H7 (cell line): ENCODE measurements around the gene CAPN8. TPM values are rescaled to one million over a fixed set of nuclear protein-coding genes. Genes with fewer than 3 reads are reported as not detected.

ENCODE experiments used
- DNase-seq: peaks from one replicate; pipeline ENCODE4 v3.0.0; 2012
- H3K27me3 ChIP-seq: 2 replicates; pipeline ENCODE4 v1.6.0; 2011; ENCODE audit warnings: mild to moderate bottlenecking, low read length; ENCODE audit not compliant: control insufficient read depth, insufficient read depth
- H3K36me3 ChIP-seq: replicated peaks from 2 replicates; pipeline ENCODE4 v1.5.1; 2011; ENCODE audit warnings: low read length; ENCODE audit not compliant: control insufficient read depth, insufficient read depth
- H3K4me3 ChIP-seq: 2 replicates; pipeline ENCODE4 v1.5.1; 2011; ENCODE audit warnings: low read depth, mild to moderate bottlenecking, control low read depth, low read length, moderate library complexity; ENCODE audit not compliant: insufficient read depth
- total RNA-seq: library from RNA; depleted of rRNA; stranded (reverse); fragments of >200 nt; shearing (Covaris generic); gene quantifications from 2 replicates; pipeline ENCODE4 v1.2.3, GENCODE V29; 2014

Gene CAPN8
- total RNA-seq, 1 experiment from 2014 or later, result not detected

GRCh38 chr1:223707256-223708000, 41.9 kb upstream of the CAPN8 start:
- no peak for DNase-seq
- no peaks in the 10 kb centered on the region for H3K36me3 ChIP-seq
- no peak overlapping the region for H3K4me3 ChIP-seq
- 0 out of 2 replicates have a peak, but pooled peaks cover 2% of the 10 kb centered on the region for H3K27me3 ChIP-seq

DNA sequence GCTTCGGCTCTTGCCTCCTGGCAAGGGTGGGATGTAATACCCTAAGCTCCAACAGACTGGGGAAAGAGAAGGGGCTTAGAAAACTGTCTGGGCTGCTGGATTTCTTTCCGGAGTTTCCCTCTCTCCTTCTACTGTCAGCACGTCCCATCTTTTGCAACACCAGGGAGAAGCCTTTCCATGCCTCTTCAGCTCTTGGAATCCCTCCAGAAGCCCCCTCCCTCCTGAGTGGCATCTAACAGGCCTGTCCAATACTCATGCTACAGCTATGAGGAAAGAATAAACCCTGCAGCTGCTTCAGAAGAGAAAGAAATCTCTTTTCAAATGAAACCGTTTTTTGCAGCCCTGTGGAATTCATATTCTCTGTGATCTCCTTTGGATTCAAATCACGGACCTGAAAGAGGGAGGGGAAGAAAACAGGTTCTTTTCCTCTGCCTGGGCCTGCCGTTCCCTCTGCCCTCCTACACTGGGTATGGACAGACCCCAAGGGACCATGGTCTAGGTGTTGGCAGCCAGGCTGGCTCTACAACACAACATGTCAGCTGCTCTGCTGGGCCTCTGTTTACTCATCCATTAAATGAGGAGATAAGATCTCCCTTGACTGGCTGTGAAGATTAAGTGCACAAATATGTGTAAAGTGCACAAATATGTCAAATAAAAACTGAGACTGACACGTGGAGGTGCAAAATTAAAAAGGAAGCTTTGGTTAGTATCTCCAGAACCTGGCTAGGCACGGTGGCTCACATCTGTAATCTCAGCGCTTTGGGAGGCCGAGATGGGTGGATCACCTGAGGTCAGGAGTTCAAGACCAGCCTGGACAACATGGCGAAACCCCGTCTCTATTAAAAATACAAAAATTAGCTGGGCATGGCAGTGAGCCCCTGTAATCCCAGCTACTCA, 40.8 kb upstream of the CAPN8 start:
- DNase-seq, result no peak
- H3K27me3 ChIP-seq, result no peaks in the 10 kb centered on the region
- H3K36me3 ChIP-seq, result no peaks in the 10 kb centered on the region
- no peak overlapping the region for H3K4me3 ChIP-seq

DNA sequence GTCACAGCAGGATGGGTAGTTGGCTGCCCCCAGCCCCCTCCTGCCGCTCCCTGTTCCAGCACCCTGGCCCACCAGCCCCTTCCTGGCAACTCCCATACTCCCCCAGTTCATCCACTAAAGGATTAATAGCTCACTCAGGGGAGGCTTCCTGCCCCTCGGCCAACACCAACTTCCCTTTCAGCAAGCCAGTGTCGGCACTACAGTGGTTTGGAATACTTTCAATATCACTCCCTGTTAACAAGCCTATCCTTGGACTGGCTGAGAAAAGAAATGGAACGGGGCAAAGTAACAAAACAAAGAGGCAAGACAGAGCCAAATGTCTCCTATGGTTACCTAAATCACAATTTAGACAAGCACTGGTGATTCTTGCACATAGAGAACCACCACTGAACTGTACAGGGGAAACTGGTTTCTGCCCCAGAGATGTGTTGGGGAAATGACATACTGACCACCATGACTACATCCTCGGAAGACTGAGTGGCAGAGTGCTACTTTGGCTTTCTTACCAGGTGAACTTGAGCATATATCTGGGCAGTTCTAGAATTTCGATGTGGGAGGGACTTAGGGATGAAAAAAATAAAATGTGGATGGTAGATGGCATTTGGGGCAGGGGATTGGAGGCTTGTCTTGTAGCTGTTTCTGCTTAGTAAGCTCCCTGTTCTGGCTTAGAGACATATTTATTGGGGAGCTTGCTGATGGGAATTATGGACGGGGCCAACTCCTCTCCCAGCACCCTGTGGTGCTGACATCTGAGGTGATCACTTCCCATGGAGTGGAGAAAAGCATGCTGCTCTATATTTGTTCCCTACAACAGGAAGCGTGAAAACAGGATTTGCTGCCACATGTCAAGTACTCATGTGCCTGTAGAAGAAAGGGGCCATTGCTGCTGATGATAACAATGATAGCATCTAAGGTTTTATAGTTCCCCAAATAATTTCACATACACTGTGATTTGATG, 39.7 kb upstream of the CAPN8 start:
- Histone ChIP-seq H3K36me3 (no peaks in the 10 kb centered on the region), H3K27me3 (no peaks in the 10 kb centered on the region), H3K4me3 (no peak overlapping the region)
- DNase-seq, result no peak

- H3K36me3 ChIP-seq, result no peaks in the 10 kb centered on the region
- DNase-seq, result no peak
- H3K4me3 ChIP-seq, result no peak overlapping the region
- no peaks in the 10 kb centered on the region for H3K27me3 ChIP-seq
These were observed 38.1 kb upstream of the CAPN8 start for GRCh38 chr1:223703668-223704013.

GRCh38 chr1:223702735-223703667, 37.5 kb upstream of the CAPN8 start:
- H3K27me3 ChIP-seq, result no peaks in the 10 kb centered on the region
- no peak overlapping the region for H3K4me3 ChIP-seq
- H3K36me3 ChIP-seq, result no peaks in the 10 kb centered on the region
- DNase-seq, result no peak

DNA sequence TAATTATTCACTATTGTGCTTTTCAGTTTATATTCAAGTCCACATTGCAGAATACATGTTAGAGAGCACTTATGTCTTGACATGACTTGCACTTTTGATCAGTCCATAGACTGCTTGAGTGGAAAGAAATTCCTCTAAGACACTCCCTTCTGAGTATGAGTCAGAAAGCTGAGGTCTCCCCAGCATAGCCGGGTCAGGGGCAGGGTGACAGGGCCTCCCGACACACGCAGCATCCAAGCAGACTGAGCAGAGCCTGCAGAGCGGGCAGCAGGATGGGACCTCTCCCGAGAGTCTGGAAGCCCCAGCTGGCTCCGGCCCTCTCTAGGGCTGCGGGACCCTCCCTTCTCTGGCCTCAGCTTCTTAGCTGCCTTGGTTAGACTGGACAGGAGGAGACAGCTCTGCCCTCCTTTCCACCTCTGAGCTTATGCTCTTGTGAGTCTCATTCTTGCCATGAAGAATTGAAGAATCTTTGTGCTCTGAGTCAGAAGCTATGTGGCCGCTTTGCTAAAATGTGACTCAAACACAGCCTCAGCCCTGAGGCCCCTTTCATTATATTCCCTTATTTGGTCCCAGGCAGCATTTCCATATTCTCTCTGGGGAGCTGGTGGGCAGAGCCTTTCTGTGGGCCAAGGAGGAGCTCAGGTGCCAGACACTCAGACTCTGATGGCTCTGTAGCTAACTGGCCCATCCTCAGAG, 35.6 kb upstream of the CAPN8 start:
- peak; percentile 39 for DNase-seq
- Histone ChIP-seq H3K36me3 (no peaks in the 10 kb centered on the region), H3K4me3 (no peak overlapping the region), H3K27me3 (no peaks in the 10 kb centered on the region)

- DNase-seq, result no peak
- Histone ChIP-seq H3K27me3 (no peaks in the 10 kb centered on the region), H3K36me3 (no peaks in the 10 kb centered on the region), H3K4me3 (no peak overlapping the region)
These were observed 35.0 kb upstream of the CAPN8 start for GRCh38 chr1:223700388-223700918.

DNA sequence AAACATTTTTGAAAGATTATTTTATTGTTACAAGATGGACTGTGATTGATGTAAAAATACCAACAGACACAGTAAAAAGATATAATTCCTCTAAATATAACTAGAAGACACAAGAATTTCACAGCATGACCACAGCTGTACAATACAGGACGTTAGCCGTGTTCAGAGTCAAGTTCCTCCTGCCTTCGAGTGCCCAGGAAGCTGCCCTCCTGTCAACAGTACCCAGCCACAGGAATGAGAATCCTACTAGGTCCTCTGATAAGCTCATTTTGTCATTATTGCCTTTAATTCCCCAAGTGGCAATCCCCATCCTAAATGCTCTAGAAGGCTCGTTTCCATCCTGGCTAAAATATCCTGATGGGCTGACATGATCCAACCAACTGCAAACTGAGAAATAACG, 30.4 kb upstream of the CAPN8 start:
- no peak overlapping the region for H3K4me3 ChIP-seq
- no peak for DNase-seq

DNA sequence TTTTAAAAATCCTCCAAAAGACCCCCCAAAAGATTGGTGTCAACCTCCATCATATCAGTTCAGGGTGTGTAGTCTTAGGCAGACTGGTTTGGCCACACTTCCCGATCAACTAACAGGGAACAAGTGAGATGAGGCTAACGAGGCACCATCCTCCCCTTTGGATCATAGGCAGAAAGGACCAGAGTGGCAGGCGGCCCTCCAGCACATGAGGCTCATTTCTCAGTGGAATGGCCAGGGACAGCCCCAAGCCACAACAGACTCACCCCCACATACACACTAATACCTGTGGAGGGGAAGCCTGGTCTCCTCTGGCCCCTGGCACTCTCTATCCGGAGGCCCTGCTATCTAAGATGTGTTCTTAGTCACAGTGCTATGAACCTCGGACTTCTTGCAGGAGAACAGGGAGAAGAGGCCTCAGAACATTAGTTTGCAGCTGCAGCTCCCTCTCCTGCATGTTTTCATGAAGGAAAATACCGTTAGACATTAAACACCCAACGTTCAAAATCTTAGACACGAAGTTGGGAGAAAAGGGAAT, 29.6 kb upstream of the CAPN8 start:
- H3K27me3 ChIP-seq, result no peaks in the 10 kb centered on the region
- H3K4me3 ChIP-seq, result no peak overlapping the region
- no peaks in the 10 kb centered on the region for H3K36me3 ChIP-seq
- DNase-seq, result no peak

More for the DNA sequence above, 30.4 kb upstream of the CAPN8 start:
- Histone ChIP-seq H3K36me3 (no peaks in the 10 kb centered on the region), H3K27me3 (no peaks in the 10 kb centered on the region)

DNA sequence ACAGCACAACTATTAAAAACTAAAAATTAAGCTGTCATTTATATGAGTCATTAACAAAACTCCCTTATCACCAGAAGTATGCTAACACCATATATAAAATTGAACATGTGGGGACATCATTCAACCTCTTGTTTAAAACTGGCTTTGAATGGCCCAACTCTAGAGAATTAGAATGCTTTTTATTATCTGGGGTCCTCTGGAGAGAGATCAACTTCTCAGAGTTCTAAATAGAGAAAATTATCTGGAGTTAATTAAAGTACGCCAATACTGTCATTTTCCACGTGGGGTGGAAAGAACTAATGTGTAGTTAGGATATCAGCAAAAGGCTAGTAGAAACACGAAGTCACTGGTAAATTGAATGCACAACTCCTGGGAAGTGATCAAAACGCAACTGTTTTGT, 25.6 kb upstream of the CAPN8 start:
- no peak for DNase-seq
- H3K4me3 ChIP-seq, result no peak overlapping the region
- H3K36me3 ChIP-seq, result no peaks in the 10 kb centered on the region

GRCh38 chr1:223684488-223684792, 18.9 kb upstream of the CAPN8 start:
- H3K4me3 ChIP-seq, result no peak overlapping the region
- no peaks in the 10 kb centered on the region for H3K27me3 ChIP-seq
- no peak for DNase-seq
- H3K36me3 ChIP-seq, result no peaks in the 10 kb centered on the region

More for the DNA sequence above, 25.6 kb upstream of the CAPN8 start:
- H3K27me3 ChIP-seq, result no peaks in the 10 kb centered on the region

DNA sequence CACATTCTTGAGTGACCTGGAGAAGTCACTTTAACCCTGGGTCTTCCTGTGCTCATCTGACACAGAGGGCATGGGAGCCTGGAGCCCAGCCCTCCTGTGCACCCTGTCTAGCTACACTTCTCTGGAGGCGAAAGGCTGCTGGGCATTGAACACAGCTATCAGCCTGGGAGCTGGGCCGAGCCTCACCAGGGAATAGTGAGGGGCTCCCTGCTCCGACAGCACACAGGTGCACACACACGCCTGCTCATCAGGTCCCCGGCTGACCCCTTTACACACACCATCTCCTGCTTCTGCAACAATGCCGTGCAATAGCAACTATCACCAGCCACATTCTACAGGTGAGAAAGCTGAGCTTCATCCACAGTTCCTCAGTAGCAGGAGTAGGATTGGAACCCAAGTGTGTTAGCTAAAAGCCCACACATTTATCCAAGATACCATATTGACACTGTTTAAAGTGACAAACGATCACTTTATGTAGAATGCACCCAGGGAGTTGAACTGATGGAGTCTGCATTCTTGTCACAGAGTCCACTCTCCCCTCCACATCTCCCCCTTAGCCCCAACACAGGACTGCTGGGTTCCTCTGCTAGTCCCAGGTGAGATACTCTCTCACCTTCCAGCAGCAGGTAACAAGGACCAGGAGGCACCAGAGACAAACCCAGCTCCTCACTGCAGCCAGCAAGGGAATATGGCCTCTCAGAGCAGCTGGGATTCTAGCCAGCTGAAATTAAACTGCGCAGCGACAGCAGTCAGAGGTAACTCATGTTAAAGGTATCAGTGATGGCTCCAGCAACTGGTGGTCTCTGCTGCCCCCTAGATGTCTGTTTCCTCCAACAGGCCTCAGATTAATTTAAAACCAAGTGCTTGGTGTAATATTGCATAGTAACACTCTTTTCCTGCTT, 18.3 kb upstream of the CAPN8 start:
- peak; percentile 64 for DNase-seq
- Histone ChIP-seq H3K4me3 (no peak overlapping the region), H3K27me3 (no peaks in the 10 kb centered on the region), H3K36me3 (no peaks in the 10 kb centered on the region)
